ENCODE data around the gene PSMG2.

Gene PSMG2

DNA sequence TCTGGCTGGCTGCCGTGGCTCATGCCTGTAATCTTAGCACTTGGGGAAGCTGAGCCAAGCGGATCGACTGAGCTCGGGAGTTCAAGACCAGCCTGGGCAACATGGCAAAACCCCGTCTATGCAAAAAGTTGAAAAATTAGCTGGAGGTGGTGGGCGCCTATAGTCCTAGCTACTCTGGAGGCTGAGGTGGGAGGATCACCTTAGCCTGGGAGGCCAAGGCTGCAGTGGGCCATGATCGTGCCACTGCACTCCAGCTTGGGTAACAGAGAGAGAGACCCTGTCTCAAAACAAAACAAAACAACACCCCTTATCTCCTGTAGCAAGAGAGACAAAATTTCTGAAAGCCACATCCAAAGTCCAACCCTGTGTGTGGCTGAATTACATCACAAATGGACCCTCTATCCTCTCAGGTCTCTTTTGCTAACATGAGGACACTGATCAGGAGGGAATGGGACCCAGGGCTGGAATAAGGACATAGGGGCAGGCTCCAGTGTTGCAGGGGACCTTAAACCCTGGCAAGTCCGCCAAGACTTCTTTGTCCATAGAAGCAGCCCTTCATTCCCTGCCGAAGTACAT lies 64.8 kb downstream of the PSMG2 start:
- no peak for DNase-seq

DNA sequence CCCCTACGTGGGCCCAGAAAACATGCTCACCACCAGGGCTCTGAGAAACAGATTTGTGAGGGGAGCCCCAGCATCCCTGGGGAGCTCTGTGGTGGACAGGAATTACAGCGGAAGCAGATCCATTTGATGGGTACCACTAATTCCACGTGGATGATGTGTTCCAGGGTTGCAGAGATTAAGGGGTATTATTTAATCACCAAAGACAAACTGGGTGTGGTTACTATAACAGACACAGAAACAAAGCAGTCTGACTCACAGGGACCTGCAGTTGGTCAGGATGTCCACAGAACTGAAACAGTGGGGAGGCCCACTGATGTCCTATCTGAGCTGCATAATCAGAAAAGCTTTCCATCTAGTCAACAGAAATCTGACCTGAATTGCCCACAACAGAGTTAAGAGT lies 65.8 kb downstream of the PSMG2 start:
- no peak for DNase-seq

DNA sequence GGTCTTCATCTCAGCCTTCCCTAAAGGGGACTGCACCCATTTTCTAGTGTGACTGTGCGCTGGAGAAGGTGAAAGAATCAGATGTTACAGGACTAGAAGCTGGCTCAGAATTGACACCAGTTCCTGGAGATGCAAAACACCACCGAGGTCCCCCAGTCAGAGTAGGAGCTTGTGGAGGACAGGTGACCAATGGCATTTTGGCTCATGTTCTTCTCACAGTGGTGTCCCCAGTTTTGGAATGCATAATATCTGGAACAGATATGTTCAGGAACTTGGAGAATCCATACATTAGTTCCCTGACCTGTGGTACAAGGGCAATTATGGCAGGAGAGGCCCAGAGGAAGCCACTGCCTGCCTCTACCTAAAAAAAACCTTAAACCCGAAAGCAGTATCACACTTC lies 66.3 kb downstream of the PSMG2 start:
- DNase-seq, result no peak

DNA sequence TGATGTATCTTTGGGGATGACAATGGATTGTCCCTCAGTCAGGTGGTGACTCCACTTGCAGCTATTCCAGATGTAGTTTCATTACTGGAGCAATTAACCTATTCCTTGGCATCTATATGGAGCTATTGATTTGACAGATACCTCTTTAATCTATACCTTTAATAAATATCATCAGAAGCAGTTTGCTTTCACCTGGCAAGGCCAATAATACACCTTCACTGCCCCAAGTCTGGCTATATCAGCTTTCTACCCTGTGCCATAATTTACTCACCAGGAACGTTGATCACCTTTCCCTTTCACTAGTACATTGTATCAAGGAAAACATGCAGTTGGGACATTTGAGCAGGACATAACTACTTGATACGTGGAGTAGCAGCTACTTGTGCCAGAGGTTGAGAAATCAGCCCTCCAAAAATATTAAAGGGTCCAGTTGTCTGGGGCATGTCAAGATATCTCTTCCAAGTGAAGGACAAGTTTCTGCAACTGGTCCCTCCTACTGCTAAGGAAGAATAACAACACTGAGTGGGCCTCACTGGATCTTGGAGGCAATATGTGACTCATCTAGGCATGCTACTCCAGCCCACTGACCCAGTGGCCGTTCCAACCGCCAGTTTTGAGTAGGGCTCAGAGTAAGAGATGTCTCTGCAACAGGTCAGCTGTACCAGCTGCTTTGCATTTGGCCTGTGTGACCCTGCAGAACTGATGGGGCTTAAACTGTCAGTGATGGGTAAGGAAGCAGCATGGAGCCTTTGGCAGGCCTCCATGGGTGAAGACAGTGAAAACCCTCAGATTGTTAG lies 67.0 kb downstream of the PSMG2 start:
- DNase-seq, result no peak

DNA sequence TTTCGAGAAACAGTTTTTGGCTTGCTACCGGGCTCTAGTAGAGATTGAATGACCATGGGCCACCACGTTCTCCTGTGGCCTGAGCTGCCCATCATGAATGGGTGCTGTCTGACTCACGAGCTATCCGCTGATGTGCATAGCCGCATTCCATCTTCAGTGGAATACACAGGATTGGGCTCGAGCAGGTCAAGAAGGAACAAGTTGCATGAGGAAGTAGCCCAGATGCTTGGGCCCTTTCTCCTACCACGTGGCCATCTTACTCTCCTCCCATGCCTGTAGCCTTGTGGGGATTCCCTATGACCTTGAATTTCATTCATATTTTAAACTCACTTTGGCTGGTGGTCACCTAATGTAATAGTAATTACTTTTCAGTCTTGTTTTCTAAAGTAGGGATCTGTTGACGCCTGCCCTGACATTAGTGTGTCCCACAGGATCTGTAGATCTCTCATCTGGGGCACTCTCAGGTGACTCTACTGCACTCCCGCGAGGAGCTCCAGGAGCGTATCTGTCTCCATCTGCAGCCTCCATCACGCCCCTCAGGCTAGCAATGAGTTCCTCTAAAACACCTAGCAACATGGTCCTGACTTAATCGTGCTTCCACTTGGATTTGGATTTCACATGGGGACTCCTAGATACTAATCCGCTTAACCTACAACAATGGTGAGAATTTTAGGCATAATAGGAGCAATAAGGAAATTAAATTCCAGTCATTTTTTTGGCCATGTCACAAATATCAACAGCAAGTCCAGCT lies 67.8 kb downstream of the PSMG2 start:
- no peak for DNase-seq

DNA sequence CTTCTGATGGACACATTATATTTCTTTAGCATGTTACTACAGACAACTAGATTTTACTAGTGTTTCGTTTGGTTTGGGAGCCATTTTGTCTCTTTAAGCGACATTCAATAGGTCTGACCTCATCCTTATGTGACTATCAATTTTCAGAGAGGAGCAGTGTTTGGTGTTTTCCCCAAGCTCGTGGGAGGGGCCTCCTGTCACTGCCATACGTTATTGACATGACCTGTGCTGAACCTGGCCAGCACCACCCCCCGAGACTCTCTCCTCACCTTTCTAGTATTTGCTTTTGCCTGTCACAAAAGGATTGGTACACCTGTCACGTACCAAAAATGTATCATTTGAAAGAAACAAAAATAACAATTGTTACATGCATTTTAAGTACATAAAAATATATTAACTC lies 69.3 kb downstream of the PSMG2 start:
- DNase-seq, result no peak

DNA sequence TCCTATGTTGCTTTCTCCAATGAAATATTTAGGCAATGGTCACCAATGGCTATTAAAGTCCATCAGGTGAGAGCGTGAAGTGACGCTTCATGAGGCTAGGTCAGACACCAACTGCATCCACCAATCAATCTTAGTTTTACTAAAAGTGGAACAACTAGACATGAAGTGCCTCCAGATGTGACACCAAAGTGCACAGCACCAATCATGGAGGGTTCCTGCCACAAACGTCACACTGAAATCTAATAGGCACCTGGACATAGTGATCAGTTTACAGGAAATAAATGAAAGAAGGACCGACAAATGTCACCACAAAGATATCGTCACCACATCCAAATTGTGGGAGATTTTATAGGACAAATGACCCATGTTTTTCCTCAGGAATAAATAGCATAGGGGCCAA lies 70.5 kb downstream of the PSMG2 start:
- DNase-seq, result no peak

DNA sequence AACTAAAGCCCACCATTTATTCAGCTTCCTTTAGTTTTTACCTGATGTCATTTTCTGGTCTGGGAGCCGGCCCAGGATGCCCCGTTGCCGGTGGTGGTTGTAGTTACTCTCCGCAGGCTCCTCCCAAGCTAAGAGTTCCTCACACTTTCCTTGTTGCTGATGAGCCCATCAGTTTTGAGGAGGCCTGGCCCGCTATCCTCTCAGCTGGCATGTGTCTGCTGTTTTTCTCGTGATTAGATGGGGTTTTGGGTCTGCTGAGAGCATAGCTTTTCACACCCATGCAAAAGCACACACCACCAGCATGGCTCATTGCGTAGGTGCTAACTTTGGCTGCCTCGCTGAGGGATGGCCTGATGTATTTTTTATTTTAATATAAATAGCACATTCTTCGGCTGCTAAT lies 72.1 kb downstream of the PSMG2 start:
- DNase-seq, result peak; percentile 12

All from activated naive CD4-positive, alpha-beta T cell treated with Interleukin-2 at 50 U/mL for 16 hours (primary cell).